ENCODE results near the gene PHACTR1.

PHACTR1 gene

GRCh38 chr6:13091192-13091591 lies 374.6 kb downstream of the PHACTR1 start:
- in situ Hi-C loops (cut with HindIII; ENCODE audit: low sequenced_read_pairs), result no loop called here

- in situ Hi-C loops (cut with HindIII; ENCODE audit: low sequenced_read_pairs), result no loop called here
Observed at GRCh38 chr6:13094781-13095425, 378.3 kb downstream of the PHACTR1 start.

DNA sequence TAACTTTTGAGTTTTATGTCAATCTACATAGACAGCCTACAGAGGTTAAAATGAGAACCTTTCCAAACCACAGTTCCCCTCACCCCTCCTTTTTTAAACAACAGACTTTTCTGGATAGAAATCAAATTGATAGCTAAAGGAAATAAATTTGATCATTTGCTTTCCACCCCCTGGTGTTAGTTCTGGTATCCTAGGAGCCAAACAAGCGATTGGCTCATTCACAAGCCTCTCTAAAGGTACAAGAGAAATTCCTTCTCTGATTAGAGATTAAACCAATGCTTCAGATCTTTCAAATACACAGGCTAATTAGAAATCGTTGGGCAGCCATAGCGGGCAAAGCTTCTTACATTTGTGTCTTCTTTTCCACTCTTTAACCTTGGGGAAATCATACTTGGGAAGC lies 379.5 kb downstream of the PHACTR1 start:
- in situ Hi-C loops (cut with HindIII; ENCODE audit: low sequenced_read_pairs), result no loop called here

DNA sequence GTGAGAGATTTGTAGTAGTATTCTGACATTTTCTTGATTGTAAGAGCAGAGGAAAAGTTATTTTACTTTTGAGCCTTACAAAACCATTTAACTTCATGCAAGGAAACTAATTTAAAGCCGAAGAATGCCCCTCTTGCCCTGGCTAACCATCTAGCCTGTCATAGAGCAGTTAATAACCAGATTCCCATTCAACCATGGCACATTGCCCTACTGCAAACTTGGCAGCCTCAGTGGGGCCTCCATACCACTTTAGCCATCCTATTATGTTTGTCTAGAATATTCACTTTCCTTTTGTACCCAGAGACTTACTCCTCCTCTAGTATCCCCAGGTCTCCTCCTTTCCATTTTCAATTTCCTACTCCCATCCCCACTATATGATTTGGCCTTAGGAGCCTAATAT lies 380.9 kb downstream of the PHACTR1 start:
- in situ Hi-C loops (cut with HindIII; ENCODE audit: low sequenced_read_pairs), result no loop called here

- in situ Hi-C loops (cut with HindIII; ENCODE audit: low sequenced_read_pairs), result no loop called here
Observed at GRCh38 chr6:13098006-13098405, 381.4 kb downstream of the PHACTR1 start.

- in situ Hi-C loops (cut with HindIII; ENCODE audit: low sequenced_read_pairs), result no loop called here
Observed at GRCh38 chr6:13098793-13099570, 382.4 kb downstream of the PHACTR1 start.

DNA sequence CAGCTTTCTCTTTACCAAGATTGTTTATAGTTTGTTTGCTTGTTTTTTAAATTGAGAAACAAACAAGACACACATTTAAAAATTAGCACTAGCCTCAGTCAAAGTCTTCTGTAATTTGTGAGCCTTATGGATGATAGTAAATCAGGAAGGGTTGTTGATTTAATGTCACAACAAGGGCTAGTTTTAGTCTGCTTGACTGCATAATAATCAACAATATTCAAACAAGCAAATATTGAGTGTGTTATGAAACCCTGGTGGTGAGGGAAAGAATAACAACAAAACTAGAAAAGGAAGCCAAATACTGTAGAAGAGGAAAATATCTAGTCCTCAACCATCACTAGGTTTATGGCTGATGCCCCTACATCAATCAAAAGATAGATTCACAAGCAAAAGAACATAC lies 383.2 kb downstream of the PHACTR1 start:
- in situ Hi-C loops (cut with HindIII; ENCODE audit: low sequenced_read_pairs), result no loop called here

DNA sequence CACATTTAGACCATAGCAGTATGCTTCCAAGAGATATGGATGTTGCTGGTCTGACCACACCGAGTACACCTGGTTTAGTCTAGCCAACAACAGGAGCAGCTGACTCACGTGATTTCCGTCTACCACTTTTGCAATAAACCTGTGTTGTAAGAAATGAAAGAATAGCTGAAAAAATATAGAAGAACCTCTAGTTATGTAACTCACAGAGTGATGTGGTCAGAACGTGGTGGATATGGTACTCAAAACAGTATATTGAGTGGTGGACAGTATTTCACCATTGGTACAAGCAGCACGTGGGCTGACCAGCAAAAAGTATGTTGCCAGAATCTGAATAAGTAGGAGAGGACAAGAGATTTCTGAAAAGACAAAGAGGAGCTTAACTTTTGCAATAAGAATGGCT lies 384.8 kb downstream of the PHACTR1 start:
- in situ Hi-C loops (cut with HindIII; ENCODE audit: low sequenced_read_pairs), result no loop called here

DNA sequence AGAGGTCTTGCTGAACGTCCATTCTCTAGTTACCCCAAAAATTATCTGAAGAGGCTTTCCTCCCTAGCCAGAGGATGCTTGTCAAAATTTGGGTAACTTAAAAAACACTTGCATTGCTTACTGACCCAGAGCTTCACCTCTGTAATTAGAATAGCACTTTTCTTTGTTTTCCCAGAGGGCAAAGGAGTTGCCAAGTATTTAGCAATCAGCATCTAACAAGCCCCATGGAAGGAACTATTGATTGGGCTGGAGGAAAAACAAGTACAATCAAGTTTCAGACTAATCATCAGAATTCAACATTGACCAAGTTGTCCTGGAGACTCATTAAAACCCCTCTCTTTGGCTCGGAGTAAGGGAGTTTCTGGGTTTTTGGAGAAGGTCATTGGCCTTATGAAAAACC lies 385.4 kb downstream of the PHACTR1 start:
- in situ Hi-C loops (cut with HindIII; ENCODE audit: low sequenced_read_pairs), result no loop called here

DNA sequence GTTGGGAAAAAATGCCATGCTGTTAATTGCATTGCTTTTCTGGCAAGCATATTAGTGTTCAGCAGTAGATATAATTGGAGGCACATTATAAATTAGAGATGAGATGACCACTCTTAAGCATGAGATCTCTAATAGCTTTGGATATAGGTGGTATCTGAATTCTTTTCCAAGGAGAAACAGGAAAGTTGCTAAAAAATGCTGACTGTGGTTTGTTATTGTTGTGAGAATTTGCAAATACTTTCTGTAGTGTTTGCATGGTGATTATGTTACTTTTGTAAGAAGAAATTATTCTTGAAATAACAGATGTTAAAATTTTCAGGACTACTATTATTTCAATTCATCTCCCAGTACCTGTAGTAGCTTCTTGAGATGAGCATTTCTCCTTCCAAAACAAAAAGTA lies 386.6 kb downstream of the PHACTR1 start:
- in situ Hi-C loops (cut with HindIII; ENCODE audit: low sequenced_read_pairs), result no loop called here

DNA sequence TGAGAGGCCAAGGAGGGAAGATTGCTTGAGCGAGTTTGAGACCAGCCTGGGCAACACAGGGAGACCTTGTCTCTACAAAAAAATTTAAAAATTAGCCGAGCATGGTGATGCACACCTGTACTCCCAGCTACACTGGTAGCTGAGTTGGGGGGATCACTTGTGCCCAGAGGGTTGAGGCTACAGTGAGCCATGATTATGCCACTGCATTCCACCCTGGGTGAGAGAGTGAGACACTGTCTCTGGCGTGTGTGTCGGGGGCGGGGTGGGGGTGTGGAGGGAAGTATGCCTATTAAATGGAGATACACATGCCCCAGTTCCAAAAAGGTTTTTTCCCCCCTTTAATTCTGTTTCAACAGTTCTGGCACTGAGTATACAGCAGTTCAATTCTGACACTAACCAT lies 388.6 kb downstream of the PHACTR1 start:
- in situ Hi-C loops (cut with HindIII; ENCODE audit: low sequenced_read_pairs), result no loop called here

GRCh38 chr6:13112921-13113320 lies 396.4 kb downstream of the PHACTR1 start:
- in situ Hi-C loops (cut with HindIII; ENCODE audit: low sequenced_read_pairs), result no loop called here

DNA sequence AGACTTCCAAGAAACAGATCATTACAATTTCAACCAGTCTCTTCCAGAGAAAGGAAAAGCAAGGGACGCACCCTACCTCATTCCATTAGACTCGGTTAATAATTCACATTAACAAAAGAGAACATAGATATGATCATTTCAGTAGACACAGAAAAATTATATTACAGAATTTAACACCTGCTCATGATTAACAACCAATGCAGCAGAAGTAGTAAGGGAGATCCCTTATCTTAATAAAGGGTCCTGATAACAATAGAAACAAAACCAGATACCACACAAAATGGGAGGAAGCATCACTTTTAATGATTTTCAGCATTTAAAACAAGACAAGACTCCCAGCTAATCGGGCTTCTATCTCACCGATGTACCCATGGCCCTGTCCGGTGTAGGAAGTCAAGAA lies 396.8 kb downstream of the PHACTR1 start:
- in situ Hi-C loops (cut with HindIII; ENCODE audit: low sequenced_read_pairs), result no loop called here

- in situ Hi-C loops (cut with HindIII; ENCODE audit: low sequenced_read_pairs), result no loop called here
Observed at GRCh38 chr6:13113981-13114593, 397.5 kb downstream of the PHACTR1 start.

- in situ Hi-C loops (cut with HindIII; ENCODE audit: low sequenced_read_pairs), result no loop called here
Observed at GRCh38 chr6:13116155-13116554, 399.6 kb downstream of the PHACTR1 start.

- in situ Hi-C loops (cut with HindIII; ENCODE audit: low sequenced_read_pairs), result no loop called here
Observed at GRCh38 chr6:13117570-13117969, 401.0 kb downstream of the PHACTR1 start.

DNA sequence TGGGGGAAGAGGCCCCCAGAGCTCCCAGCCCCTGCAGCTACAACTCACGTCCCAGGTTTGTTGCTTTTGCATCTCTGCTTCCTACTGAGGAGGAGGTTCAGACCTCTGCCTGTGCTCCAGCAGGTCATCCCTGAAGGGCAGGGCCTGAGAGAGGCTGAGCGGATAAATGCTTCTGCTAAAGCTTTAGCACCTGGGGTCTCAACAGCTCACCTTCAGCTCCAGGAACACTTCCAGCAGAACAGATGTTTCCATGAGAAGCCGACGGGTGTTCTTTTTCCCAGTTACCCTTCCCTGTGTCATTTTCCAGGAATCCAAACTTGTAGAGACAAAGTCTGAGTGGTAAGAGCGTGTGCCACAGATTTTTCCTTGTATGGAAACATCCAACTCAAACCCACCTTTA lies 403.0 kb downstream of the PHACTR1 start:
- in situ Hi-C loops (cut with HindIII; ENCODE audit: low sequenced_read_pairs), result no loop called here

- in situ Hi-C loops (cut with HindIII; ENCODE audit: low sequenced_read_pairs), result no loop called here
Observed at GRCh38 chr6:13120483-13121482, 404.2 kb downstream of the PHACTR1 start.

GRCh38 chr6:13124131-13124530 lies 407.6 kb downstream of the PHACTR1 start:
- in situ Hi-C loops (cut with HindIII; ENCODE audit: low sequenced_read_pairs), result no loop called here

GRCh38 chr6:13125841-13126240 lies 409.3 kb downstream of the PHACTR1 start:
- in situ Hi-C loops (cut with HindIII; ENCODE audit: low sequenced_read_pairs), result no loop called here

Data from DLD1 (cell line).